Panc1 (cell line): Measurements from ENCODE around the gene FKBP4. TPM values are rescaled to one million over a fixed set of nuclear protein-coding genes. Genes with fewer than 3 reads are reported as not detected.

Experiments
- ATAC-seq: fragments of 200-7000 bp; cut with Tn5 transposase; 2 replicates; pipeline ENCODE4 v1.9.1; 2020; ENCODE audit warnings: mild to moderate bottlenecking, moderate library complexity
- BruUV-seq: library from RNA; stranded (reverse); fragments of 400-500 nt; replicated peaks from 2 replicates; lab custom pipeline; 2021; lab: Mats Ljungman, UMichigan
- CTCF ChIA-PET: fragments of 300-600 bp; sonication (Branson Sonifier 250); formaldehyde crosslinking; loops from one replicate; lab custom pipeline; 2022; ENCODE audit warnings: antibody characterized with exemption; lab: Charles Lee
- POLR2A ChIA-PET: fragments of 300-600 bp; sonication (Branson Sonifier 250); formaldehyde crosslinking; loops from one replicate; lab custom pipeline; 2022; ENCODE audit warnings: antibody characterized with exemption; lab: Charles Lee
- DNase-seq: peaks from one replicate; pipeline ENCODE4 v3.0.0-alpha.2; 2010; ENCODE audit warnings: low read depth, low spot score
- H3K27ac ChIP-seq: 2 replicates; pipeline ENCODE4 v1.5.1; 2011; ENCODE audit warnings: mild to moderate bottlenecking, low read length, inconsistent platforms
- H3K27me3 ChIP-seq: fragments of 200-500 bp; sonication (Bioruptor generic); 2 replicates; pipeline ENCODE4 v1.6.0; 2014; ENCODE audit warnings: low read length, inconsistent platforms; ENCODE audit not compliant: control insufficient read depth, insufficient read depth
- H3K36me3 ChIP-seq: fragments of 200-500 bp; sonication (Bioruptor generic); 2 replicates; pipeline ENCODE4 v1.5.1; 2014; ENCODE audit warnings: inconsistent platforms, mild to moderate bottlenecking, low read length, moderate library complexity; ENCODE audit not compliant: control insufficient read depth, insufficient read depth
- H3K4me1 ChIP-seq: 2 replicates; pipeline ENCODE4 v1.5.1; 2011; ENCODE audit warnings: inconsistent platforms, mild to moderate bottlenecking, low read length, moderate library complexity; ENCODE audit not compliant: control insufficient read depth, insufficient read depth
- H3K4me3 ChIP-seq, 2 experiments: 2 replicates each; pipeline ENCODE4 v1.5.1; 2011 to 2012; ENCODE audit warnings: low read depth in 2 of 2, low read length in 2 of 2, mild to moderate bottlenecking in 2 of 2, inconsistent platforms in 1 of 2, moderate library complexity in 1 of 2
- H3K9me3 ChIP-seq: fragments of 200-500 bp; sonication (Bioruptor generic); 2 replicates; pipeline ENCODE4 v1.5.1; 2014; ENCODE audit warnings: low read depth, mild to moderate bottlenecking, inconsistent platforms, low read length, moderate library complexity; ENCODE audit not compliant: control insufficient read depth, insufficient read depth
- POLR2AphosphoS5 ChIP-seq: IDR thresholded peaks from 2 replicates; pipeline ENCODE4 v1.6.1; 2012; ENCODE audit warnings: mild to moderate bottlenecking, low read depth, low read length, moderate library complexity
- SIN3A ChIP-seq: IDR thresholded peaks from 2 replicates; pipeline ENCODE4 v1.6.1; 2012; ENCODE audit warnings: low read depth, mild to moderate bottlenecking, low read length, moderate library complexity, borderline replicate concordance; ENCODE audit not compliant: insufficient read depth
- TCF7L2 ChIP-seq: IDR thresholded peaks from 2 replicates; pipeline ENCODE4 v1.6.1; 2011; ENCODE audit warnings: mild to moderate bottlenecking, low read depth, low read length, inconsistent platforms
- in situ Hi-C: cut with HindIII; loops from 2 replicates; pipeline ENCODE4 v1.10.0; 2016; ENCODE audit warnings: low sequenced_read_pairs, low pct_unique_long_range_greater_than_20kb
- intact Hi-C: fragments of 100-400 bp; cut with micrococcal nuclease; formaldehyde crosslinking; loops from one replicate; pipeline ENCODE4 v1.10.0; 2022; ENCODE audit not compliant: unreplicated experiment
- total RNA-seq: library from RNA; stranded (reverse); gene quantifications from one replicate; pipeline ENCODE4 v1.2.1, GENCODE V29; 2021; ENCODE audit not compliant: unreplicated experiment
- TF ChIP-seq, protein P1 (sequence below): fragments of 450-650 bp; IDR thresholded peaks from 2 replicates; pipeline ENCODE4 v1.5.1; 2017; ENCODE audit warnings: mild to moderate bottlenecking
- TF ChIP-seq, protein P2 (sequence below), 2 experiments: IDR thresholded peaks; 2 replicates each; pipeline ENCODE4 v1.6.1; 2011 to 2012; ENCODE audit warnings: low read depth in 2 of 2, control low read depth in 1 of 2, low read length in 1 of 2, mild to moderate bottlenecking in 1 of 2, moderate library complexity in 1 of 2; ENCODE audit not compliant: insufficient read depth in 1 of 2

The FKBP4 gene
- total RNA-seq, 1 experiment from 2014 or later = 64.9 TPM

GRCh38 chr12:2845280-2845679, 50.5 kb downstream of the FKBP4 start:
- Histone ChIP-seq H3K27me3 (no peaks in the 10 kb centered on the region), H3K4me1 (no peaks in the 10 kb centered on the region), H3K36me3 (no peaks in the 10 kb centered on the region), H3K4me3 (no peak overlapping the region), H3K27ac (no peak overlapping the region), H3K9me3 (no peaks in the 10 kb centered on the region)
- CTCF ChIA-PET = interaction anchor here (1.0 kb wide), 1 partner anchor 39 kb away, joined by 3 read pairs; no protein-coding TSS in a partner anchor
- no peak for DNase-seq
- intact Hi-C loops (no loop called here), in situ Hi-C loops (no loop called here)
- no peak for ATAC-seq
- POLR2A ChIA-PET = interaction anchor here (0.5 kb wide), 1 partner anchor 24 kb away, joined by 7 read pairs; no protein-coding TSS in a partner anchor
- no TSS peak for BruUV-seq
- TF ChIP-seq SIN3A (no peak), TCF7L2 (no peak), POLR2AphosphoS5 (no peak)
- TF ChIP-seq, protein P1, sequence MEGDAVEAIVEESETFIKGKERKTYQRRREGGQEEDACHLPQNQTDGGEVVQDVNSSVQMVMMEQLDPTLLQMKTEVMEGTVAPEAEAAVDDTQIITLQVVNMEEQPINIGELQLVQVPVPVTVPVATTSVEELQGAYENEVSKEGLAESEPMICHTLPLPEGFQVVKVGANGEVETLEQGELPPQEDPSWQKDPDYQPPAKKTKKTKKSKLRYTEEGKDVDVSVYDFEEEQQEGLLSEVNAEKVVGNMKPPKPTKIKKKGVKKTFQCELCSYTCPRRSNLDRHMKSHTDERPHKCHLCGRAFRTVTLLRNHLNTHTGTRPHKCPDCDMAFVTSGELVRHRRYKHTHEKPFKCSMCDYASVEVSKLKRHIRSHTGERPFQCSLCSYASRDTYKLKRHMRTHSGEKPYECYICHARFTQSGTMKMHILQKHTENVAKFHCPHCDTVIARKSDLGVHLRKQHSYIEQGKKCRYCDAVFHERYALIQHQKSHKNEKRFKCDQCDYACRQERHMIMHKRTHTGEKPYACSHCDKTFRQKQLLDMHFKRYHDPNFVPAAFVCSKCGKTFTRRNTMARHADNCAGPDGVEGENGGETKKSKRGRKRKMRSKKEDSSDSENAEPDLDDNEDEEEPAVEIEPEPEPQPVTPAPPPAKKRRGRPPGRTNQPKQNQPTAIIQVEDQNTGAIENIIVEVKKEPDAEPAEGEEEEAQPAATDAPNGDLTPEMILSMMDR = no peak
- TF ChIP-seq, protein P2, sequence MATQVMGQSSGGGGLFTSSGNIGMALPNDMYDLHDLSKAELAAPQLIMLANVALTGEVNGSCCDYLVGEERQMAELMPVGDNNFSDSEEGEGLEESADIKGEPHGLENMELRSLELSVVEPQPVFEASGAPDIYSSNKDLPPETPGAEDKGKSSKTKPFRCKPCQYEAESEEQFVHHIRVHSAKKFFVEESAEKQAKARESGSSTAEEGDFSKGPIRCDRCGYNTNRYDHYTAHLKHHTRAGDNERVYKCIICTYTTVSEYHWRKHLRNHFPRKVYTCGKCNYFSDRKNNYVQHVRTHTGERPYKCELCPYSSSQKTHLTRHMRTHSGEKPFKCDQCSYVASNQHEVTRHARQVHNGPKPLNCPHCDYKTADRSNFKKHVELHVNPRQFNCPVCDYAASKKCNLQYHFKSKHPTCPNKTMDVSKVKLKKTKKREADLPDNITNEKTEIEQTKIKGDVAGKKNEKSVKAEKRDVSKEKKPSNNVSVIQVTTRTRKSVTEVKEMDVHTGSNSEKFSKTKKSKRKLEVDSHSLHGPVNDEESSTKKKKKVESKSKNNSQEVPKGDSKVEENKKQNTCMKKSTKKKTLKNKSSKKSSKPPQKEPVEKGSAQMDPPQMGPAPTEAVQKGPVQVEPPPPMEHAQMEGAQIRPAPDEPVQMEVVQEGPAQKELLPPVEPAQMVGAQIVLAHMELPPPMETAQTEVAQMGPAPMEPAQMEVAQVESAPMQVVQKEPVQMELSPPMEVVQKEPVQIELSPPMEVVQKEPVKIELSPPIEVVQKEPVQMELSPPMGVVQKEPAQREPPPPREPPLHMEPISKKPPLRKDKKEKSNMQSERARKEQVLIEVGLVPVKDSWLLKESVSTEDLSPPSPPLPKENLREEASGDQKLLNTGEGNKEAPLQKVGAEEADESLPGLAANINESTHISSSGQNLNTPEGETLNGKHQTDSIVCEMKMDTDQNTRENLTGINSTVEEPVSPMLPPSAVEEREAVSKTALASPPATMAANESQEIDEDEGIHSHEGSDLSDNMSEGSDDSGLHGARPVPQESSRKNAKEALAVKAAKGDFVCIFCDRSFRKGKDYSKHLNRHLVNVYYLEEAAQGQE (IDR thresholded peaks at IDR 0.05; ENCODE audit: insufficient read depth in 1 of 2, low read depth in 2 of 2, low read length in 1 of 2) = no peak

GRCh38 chr12:2851931-2852330, 57.2 kb downstream of the FKBP4 start:
- Histone ChIP-seq H3K27me3 (no peaks in the 10 kb centered on the region), H3K27ac (no peak overlapping the region), H3K9me3 (no peaks in the 10 kb centered on the region), H3K4me1 (no peaks in the 10 kb centered on the region), H3K4me3 (no peak overlapping the region), H3K36me3 (no peaks in the 10 kb centered on the region)
- DNase-seq = no peak
- CTCF ChIA-PET = interaction anchor here (0.6 kb wide), 1 partner anchor 347 kb away, joined by 3 read pairs; no protein-coding TSS in a partner anchor
- intact Hi-C loops (no loop called here), in situ Hi-C loops (no loop called here)
- POLR2A ChIA-PET = no interaction called here
- TF ChIP-seq POLR2AphosphoS5 (no peak), SIN3A (no peak), TCF7L2 (no peak)
- TF ChIP-seq, protein P2 (IDR thresholded peaks at IDR 0.05; ENCODE audit: insufficient read depth in 1 of 2, low read depth in 2 of 2, low read length in 1 of 2) = no peak
- no TSS peak for BruUV-seq
- ATAC-seq = no peak
